Measurements from ENCODE around the gene MOB2. TPM values are rescaled to one million over a fixed set of nuclear protein-coding genes. Genes with fewer than 3 reads are reported as not detected.

The MOB2 gene
- total and polyA plus RNA-seq, 2 of the 13 experiments (the other 11 are each of a cell fraction or from before 2014, with no cell fraction given), result 21.8 to 27.7 TPM

- CTCF ChIA-PET (ENCODE audit: low intra/inter-chr PET ratio, low total read pairs), result no interaction called here
Measured at GRCh38 chr11:1529286-1529685, 42.7 kb upstream of the MOB2 start.

More at GRCh38 chr11:1529286-1529685, 42.7 kb upstream of the MOB2 start:
- peaks cover 11% of the 10 kb centered on the region; the same call in 1 of the 2 replicates for H4K20me1 ChIP-seq (ENCODE audit: insufficient read depth, low read length)
- H3K79me2 ChIP-seq (ENCODE audit: insufficient read depth, low read length), result peaks cover 10% of the 10 kb centered on the region
- in situ Hi-C loops (cut with HindIII; ENCODE audit: extremely low pct_ligation_motif_present, low pct_unique_long_range_greater_than_20kb), result no loop called here
- POLR2A ChIA-PET, result no interaction called here
- H3K9ac ChIP-seq (ENCODE audit: insufficient read depth, low read depth, low read length), result no peak overlapping the region
- ATAC-seq, result no peak; the same call in 2 of the 3 replicates
- TF ChIP-seq ZNF646 (CRISPR knock-in tag; IDR thresholded peaks at IDR 0.05) (no peak), ESRRA (CRISPR knock-in tag; IDR thresholded peaks at IDR 0.05; ENCODE audit: low read depth) (no peak), ZFYVE20 (CRISPR knock-in tag; IDR thresholded peaks at IDR 0.05; ENCODE audit: borderline replicate concordance, low read depth) (no peak), MAF1 (CRISPR knock-in tag; IDR thresholded peaks at IDR 0.05; ENCODE audit: borderline replicate concordance) (no peak)
- intact Hi-C loops (cut with micrococcal nuclease; ENCODE audit: unreplicated experiment), result no loop called here
- DNase-seq (ENCODE audit: low spot score), result no peak
- no peak overlapping the region for H2AFZ ChIP-seq (ENCODE audit: low read length)
- no peak overlapping the region for H3K4me2 ChIP-seq (ENCODE audit: low read depth, low read length)
- H3K27me3 ChIP-seq (ENCODE audit: control insufficient read depth in 1 of 2, insufficient read depth in 2 of 2, low read length in 2 of 2), result no peaks in the 10 kb centered on the region
- H3K9me3 ChIP-seq (ENCODE audit: low read length), result no peaks in the 10 kb centered on the region
- FAIRE-seq, result no peak
- BruUV-seq (replicated peaks), result no TSS peak
- peaks cover 0 to 8% of the 10 kb centered on the region in 2 experiments; a peak in 1 of 5 replicates for H3K36me3 ChIP-seq (replicated peaks in 1 of 2; ENCODE audit: control insufficient read depth in 1 of 2, insufficient read depth in 2 of 2, low read length in 2 of 2)
- H3K4me1 ChIP-seq (ENCODE audit: insufficient read depth, low read length), result no peaks in the 10 kb centered on the region
- H3K4me3 ChIP-seq (replicated peaks in 1 of 3; ENCODE audit: insufficient read depth in 1 of 3, low read depth in 2 of 3, low read length in 3 of 3), result no peak overlapping the region
- H3K27ac ChIP-seq (ENCODE audit: extremely low read length, insufficient read depth, low read length), result no peak overlapping the region
- 95% methylated on average over 6 of the region's 17 CpGs for WGBS (ENCODE audit: low lambda C conversion rate)
